K562 (cell line): ENCODE data around the gene SGCG.

Experiments
- BCOR ChIP-seq: fragments of 450-650 bp; IDR thresholded peaks from 2 replicates; pipeline ENCODE4 v1.6.1; 2016
- BDP1 ChIP-seq: IDR thresholded peaks from 3 replicates; pipeline ENCODE4 v1.6.1; 2011; ENCODE audit not compliant: insufficient read length, insufficient read depth
- MXI1 ChIP-seq: IDR thresholded peaks from 2 replicates; pipeline ENCODE4 v1.6.1; 2011; ENCODE audit warnings: low read depth, mild to moderate bottlenecking, improper control_type of control experiment, low read length
- PRPF4 ChIP-seq: fragments of 200-400 bp; formaldehyde crosslinking; IDR thresholded peaks from one replicate; pipeline ENCODE4 v1.6.1; 2017; ENCODE audit warnings: low read length, low read depth, mild to moderate bottlenecking; ENCODE audit not compliant: insufficient read depth, poor library complexity, severe bottlenecking
- TF ChIP-seq, protein P1 (sequence below): sonication (generic); formaldehyde crosslinking; IDR thresholded peaks from 2 replicates; pipeline ENCODE4 v1.8.0; 2022; ENCODE audit warnings: mild to moderate bottlenecking, missing genetic modification reagents
- TF ChIP-seq, protein P2 (sequence below), 2 experiments: fragments of 450-650 bp in 1 of 2; sonication (generic) in 1 of 2; formaldehyde crosslinking in 1 of 2; IDR thresholded peaks in 1 of 2; conservative IDR thresholded peaks in 1 of 2; 2 replicates each; pipeline versions ENCODE4 v1.6.1 to v1.8.1; 2016 to 2023; ENCODE audit warnings: mild to moderate bottlenecking in 2 of 2, moderate library complexity in 2 of 2, inconsistent platforms in 1 of 2, missing genetic modification reagents in 1 of 2

DNA sequence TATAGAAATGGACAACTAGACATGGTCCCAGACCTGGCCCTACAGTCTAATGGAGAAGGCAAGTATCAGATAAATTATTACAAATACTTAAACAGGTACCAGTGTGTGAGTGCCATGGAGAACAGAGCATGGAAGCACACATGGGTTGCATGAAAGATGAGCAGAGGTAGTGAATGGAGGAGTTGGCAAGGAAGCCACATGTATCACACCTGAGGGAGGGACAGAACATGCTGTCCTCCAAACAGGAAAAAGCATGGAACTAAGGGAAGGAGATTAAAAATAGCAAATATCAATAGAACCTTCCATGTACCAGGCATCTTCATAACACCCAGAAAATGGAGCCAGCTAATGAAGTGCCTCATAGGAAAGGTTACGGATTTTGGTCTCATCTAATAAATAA is 166.8 kb downstream of the SGCG start:
- TF ChIP-seq, protein P1, sequence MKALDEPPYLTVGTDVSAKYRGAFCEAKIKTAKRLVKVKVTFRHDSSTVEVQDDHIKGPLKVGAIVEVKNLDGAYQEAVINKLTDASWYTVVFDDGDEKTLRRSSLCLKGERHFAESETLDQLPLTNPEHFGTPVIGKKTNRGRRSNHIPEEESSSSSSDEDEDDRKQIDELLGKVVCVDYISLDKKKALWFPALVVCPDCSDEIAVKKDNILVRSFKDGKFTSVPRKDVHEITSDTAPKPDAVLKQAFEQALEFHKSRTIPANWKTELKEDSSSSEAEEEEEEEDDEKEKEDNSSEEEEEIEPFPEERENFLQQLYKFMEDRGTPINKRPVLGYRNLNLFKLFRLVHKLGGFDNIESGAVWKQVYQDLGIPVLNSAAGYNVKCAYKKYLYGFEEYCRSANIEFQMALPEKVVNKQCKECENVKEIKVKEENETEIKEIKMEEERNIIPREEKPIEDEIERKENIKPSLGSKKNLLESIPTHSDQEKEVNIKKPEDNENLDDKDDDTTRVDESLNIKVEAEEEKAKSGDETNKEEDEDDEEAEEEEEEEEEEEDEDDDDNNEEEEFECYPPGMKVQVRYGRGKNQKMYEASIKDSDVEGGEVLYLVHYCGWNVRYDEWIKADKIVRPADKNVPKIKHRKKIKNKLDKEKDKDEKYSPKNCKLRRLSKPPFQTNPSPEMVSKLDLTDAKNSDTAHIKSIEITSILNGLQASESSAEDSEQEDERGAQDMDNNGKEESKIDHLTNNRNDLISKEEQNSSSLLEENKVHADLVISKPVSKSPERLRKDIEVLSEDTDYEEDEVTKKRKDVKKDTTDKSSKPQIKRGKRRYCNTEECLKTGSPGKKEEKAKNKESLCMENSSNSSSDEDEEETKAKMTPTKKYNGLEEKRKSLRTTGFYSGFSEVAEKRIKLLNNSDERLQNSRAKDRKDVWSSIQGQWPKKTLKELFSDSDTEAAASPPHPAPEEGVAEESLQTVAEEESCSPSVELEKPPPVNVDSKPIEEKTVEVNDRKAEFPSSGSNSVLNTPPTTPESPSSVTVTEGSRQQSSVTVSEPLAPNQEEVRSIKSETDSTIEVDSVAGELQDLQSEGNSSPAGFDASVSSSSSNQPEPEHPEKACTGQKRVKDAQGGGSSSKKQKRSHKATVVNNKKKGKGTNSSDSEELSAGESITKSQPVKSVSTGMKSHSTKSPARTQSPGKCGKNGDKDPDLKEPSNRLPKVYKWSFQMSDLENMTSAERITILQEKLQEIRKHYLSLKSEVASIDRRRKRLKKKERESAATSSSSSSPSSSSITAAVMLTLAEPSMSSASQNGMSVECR (CRISPR knock-in tag), result no peak
- TF ChIP-seq MXI1 (no peak), BCOR (no peak), BDP1 (no peak), PRPF4 (no peak)
- TF ChIP-seq, protein P2, sequence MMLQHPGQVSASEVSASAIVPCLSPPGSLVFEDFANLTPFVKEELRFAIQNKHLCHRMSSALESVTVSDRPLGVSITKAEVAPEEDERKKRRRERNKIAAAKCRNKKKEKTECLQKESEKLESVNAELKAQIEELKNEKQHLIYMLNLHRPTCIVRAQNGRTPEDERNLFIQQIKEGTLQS (IDR thresholded peaks at IDR 0.05), result no peak
- TF ChIP-seq, protein P2 (CRISPR knock-in tag; conservative IDR thresholded peaks at IDR 0.05), result no peak
